Duodenal mucosa (tissue), 2 donors: ENCODE measurements around the gene AQP12B.

Source experiments
- H3K27ac ChIP-seq: one replicate; pipeline ENCODE4 v1.7.0; 2013; ENCODE audit warnings: low read depth, low read length
- H3K27me3 ChIP-seq, 2 donors: one replicate each; pipeline ENCODE4 v1.7.0; 2013; ENCODE audit warnings: low read length in 2 of 2, control low read depth in 1 of 2; ENCODE audit not compliant: insufficient read depth in 2 of 2, control insufficient read depth in 1 of 2
- H3K36me3 ChIP-seq, 2 donors: one replicate each; pipeline ENCODE4 v1.7.0; 2013; ENCODE audit warnings: low read length in 2 of 2, control low read depth in 1 of 2; ENCODE audit not compliant: insufficient read depth in 2 of 2, control insufficient read depth in 1 of 2
- H3K4me1 ChIP-seq, 2 donors: one replicate each; pipeline ENCODE4 v1.7.0; 2013; ENCODE audit warnings: low read length in 2 of 2, control low read depth in 1 of 2; ENCODE audit not compliant: insufficient read depth in 2 of 2, control insufficient read depth in 1 of 2
- H3K4me3 ChIP-seq, 2 donors: one replicate each; pipeline ENCODE4 v1.7.0; 2013; ENCODE audit warnings: low read length in 2 of 2, low read depth in 1 of 2
- H3K9ac ChIP-seq, 2 donors: one replicate each; pipeline ENCODE4 v1.7.0; 2013; ENCODE audit warnings: low read length in 2 of 2, low read depth in 1 of 2
- H3K9me3 ChIP-seq, 2 donors: one replicate each; pipeline ENCODE4 v1.7.0; 2013; ENCODE audit warnings: low read length in 2 of 2, control low read depth in 1 of 2; ENCODE audit not compliant: control insufficient read depth in 1 of 2

Gene AQP12B

GRCh38 chr2:240717681-240718581, 35.2 kb upstream of the AQP12B start:
- no peaks in the 10 kb centered on the region for H3K9me3 ChIP-seq
- H3K27ac ChIP-seq, result no peak overlapping the region
- no peaks in the 10 kb centered on the region for H3K36me3 ChIP-seq
- no peaks in the 10 kb centered on the region for H3K27me3 ChIP-seq
- no peak overlapping the region for H3K4me3 ChIP-seq
- H3K4me1 ChIP-seq, result no peaks in the 10 kb centered on the region
- no peak overlapping the region for H3K9ac ChIP-seq

DNA sequence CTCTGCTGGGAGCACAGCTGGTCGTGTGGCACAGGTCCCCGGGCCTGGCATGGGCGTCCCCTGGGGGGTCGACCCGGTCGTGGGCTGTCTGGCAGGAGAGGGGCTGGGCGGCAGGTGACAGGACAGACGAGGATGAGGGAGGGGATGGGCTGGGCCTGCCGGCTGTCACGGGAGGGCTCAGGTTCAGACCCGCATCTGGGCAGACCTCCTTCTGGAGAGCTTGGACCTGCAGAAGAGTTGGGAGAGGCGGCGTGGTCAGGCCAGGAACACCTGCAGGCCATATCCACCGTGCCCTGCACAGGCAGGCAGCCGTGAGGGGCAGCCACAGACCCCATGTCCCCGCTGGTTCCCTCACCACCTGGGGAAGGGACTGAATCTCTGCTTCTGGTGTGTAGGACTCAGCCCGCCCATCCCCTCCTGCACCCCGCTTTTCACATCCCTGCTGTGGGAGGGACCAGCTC, 34.5 kb upstream of the AQP12B start:
- Histone ChIP-seq H3K36me3 (no peaks in the 10 kb centered on the region), H3K27me3 (no peaks in the 10 kb centered on the region), H3K4me3 (no peak overlapping the region), H3K4me1 (no peaks in the 10 kb centered on the region), H3K9me3 (no peaks in the 10 kb centered on the region), H3K27ac (no peak overlapping the region), H3K9ac (no peak overlapping the region)

GRCh38 chr2:240716130-240716798, 33.6 kb upstream of the AQP12B start:
- Histone ChIP-seq H3K36me3 (no peaks in the 10 kb centered on the region), H3K27me3 (no peaks in the 10 kb centered on the region), H3K27ac (no peak overlapping the region), H3K9ac (no peak overlapping the region), H3K4me3 (no peak overlapping the region), H3K9me3 (no peaks in the 10 kb centered on the region), H3K4me1 (peaks cover 0 to 3% of the 10 kb centered on the region in 2 donors)

- H3K9ac ChIP-seq, result no peak overlapping the region
- no peaks in the 10 kb centered on the region for H3K36me3 ChIP-seq
- peaks cover 0 to 3% of the 10 kb centered on the region in 2 donors for H3K4me1 ChIP-seq
- H3K27ac ChIP-seq, result no peak overlapping the region
- no peak overlapping the region for H3K4me3 ChIP-seq
- H3K27me3 ChIP-seq, result no peaks in the 10 kb centered on the region
- no peaks in the 10 kb centered on the region for H3K9me3 ChIP-seq
These were observed 32.4 kb upstream of the AQP12B start for GRCh38 chr2:240714747-240715725.

GRCh38 chr2:240713928-240714746, 31.5 kb upstream of the AQP12B start:
- no peak overlapping the region for H3K9ac ChIP-seq
- peaks cover 0 to 3% of the 10 kb centered on the region in 2 donors for H3K4me1 ChIP-seq
- H3K27ac ChIP-seq, result no peak overlapping the region
- no peak overlapping the region for H3K4me3 ChIP-seq
- H3K9me3 ChIP-seq, result no peaks in the 10 kb centered on the region
- H3K27me3 ChIP-seq, result no peaks in the 10 kb centered on the region
- H3K36me3 ChIP-seq, result no peaks in the 10 kb centered on the region

DNA sequence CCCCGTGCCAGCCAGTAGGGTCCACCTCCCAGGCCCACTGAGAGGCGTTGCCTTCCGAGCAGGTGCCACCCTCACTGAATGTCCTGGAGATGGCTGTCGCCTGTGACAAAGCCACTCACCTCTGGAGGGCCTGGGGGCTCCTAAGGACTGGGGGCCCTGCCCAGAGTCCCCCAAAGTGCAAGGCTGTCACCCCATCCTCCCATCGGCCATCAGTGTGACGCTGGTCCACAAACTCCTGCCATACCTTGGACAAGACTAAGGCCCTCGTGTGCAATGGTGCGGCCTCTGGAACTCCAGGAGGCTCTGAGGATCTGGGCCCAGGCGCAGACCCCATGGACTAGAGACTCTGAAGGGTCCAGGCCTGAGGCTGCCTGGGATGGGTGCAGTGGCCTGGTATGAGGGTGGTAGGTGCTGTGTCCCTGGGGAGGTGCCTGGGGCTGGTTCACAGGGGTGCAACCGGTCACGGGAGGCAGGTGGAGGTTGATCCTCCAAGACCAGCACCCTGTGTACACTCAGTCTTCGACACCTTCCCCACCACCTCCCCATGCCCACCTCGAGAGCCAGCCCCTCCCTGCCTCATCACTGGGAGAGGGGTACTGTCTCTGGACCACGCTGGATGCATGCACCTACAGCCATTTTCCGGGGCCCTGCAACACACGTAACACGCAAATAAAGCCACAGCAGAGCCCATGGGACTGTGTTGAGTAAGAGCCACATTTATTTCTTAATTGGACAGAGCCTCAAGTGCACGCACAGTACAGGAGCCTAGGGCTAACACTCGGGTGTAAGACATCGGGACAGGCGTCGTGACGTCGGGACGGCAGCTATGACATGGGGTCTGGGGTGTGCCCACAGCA, 30.6 kb upstream of the AQP12B start:
- no peaks in the 10 kb centered on the region for H3K9me3 ChIP-seq
- no peaks in the 10 kb centered on the region for H3K36me3 ChIP-seq
- no peak overlapping the region for H3K27ac ChIP-seq
- peaks cover 0 to 3% of the 10 kb centered on the region in 2 donors for H3K27me3 ChIP-seq
- H3K4me1 ChIP-seq, result peaks cover 0 to 3% of the 10 kb centered on the region in 2 donors
- no peak overlapping the region for H3K9ac ChIP-seq
- no peak overlapping the region for H3K4me3 ChIP-seq

DNA sequence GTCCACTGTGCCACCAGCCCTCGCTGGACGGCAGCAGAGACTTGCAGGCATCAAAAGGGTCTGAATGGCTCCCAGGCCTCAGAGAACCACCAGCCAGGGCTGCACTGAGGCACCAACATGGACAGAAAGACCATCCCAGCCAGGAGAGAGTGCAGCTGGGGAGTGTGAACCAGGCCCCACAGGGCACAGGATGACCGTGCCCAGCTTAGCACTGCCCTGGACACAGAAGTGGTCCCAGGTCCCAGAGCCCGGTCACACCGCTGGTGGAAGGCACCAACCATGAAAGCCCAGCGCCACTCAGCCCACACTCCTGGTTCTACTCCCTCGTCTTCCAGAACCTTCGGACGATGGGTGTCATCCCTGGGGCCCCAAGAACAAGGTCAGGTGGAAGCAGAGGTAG, 29.4 kb upstream of the AQP12B start:
- Histone ChIP-seq H3K27ac (no peak overlapping the region), H3K36me3 (no peaks in the 10 kb centered on the region), H3K9ac (no peak overlapping the region), H3K27me3 (peaks cover 3 to 5% of the 10 kb centered on the region in 2 donors), H3K4me3 (no peak overlapping the region), H3K9me3 (no peaks in the 10 kb centered on the region), H3K4me1 (peaks cover 0 to 3% of the 10 kb centered on the region in 2 donors)

DNA sequence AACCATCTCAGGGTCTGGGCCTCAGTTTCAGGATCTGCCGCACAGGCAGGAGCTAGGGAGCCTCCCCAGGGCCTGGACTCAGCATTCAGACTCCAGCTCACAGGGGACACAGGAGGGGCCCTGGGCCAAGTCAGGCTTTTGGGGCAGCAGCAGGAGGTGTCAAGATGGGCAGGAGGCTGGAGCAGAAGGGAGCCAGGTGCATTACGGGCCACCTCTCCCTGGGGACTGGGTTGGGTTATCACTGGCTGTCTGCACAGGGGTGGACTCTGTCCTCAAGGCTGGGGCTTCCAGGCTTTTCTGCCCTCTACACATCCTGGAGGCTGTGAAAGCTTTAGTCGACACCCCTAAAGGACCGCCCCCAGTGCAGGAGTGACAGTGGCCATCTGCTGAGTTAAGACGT, 29.0 kb upstream of the AQP12B start:
- H3K27me3 ChIP-seq, result peaks cover 3 to 5% of the 10 kb centered on the region in 2 donors
- no peaks in the 10 kb centered on the region for H3K36me3 ChIP-seq
- no peak overlapping the region for H3K9ac ChIP-seq
- peaks cover 0 to 3% of the 10 kb centered on the region in 2 donors for H3K4me1 ChIP-seq
- H3K4me3 ChIP-seq, result no peak overlapping the region
- no peaks in the 10 kb centered on the region for H3K9me3 ChIP-seq
- no peak overlapping the region for H3K27ac ChIP-seq
